GM19372 (cell line): Measurements from ENCODE around the gene WDR3.
A peak's percentile ranks its signal among the peaks of the same experiment; 100 is the strongest.
"Not testable (repeated sequence)": the region's sequence is repeated elsewhere in the genome, so short reads cannot be mapped to it uniquely, and the experiment has no call there.

Experiments used
- ATAC-seq: cut with Tn5 transposase; IDR thresholded peaks from one replicate; pipeline ENCODE4 v1.9.1; 2021; ENCODE audit warnings: mild to moderate bottlenecking, low read depth, moderate library complexity; ENCODE audit not compliant: unreplicated experiment

The WDR3 gene

GRCh38 chr1:117929343-117930172 lies at the start of gene WDR3, which contains the start of gene GDAP2:
Gene WDR3 (plus strand): TSS chr1:117929739. CDS start chr1:117933320, 3,581 bp downstream.
Gene GDAP2 (minus strand): TSS chr1:117929621. CDS start chr1:117920357, 9,264 bp downstream.
- ATAC-seq, result peak; percentile 93

GRCh38 chr1:117883616-117884015 lies 45.9 kb upstream of the WDR3 start:
- ATAC-seq, result no peak

GRCh38 chr1:117886101-117886795 lies 43.3 kb upstream of the WDR3 start:
- ATAC-seq, result no peak

- no peak for ATAC-seq
Observed at GRCh38 chr1:117890452-117890851, 39.1 kb upstream of the WDR3 start.

- ATAC-seq, result no peak
Observed at GRCh38 chr1:117892512-117892911, 37.0 kb upstream of the WDR3 start.

GRCh38 chr1:117894078-117894477 lies 35.5 kb upstream of the WDR3 start:
- no peak for ATAC-seq

- peak; percentile 82 for ATAC-seq
Observed at GRCh38 chr1:117895482-117896114, 33.9 kb upstream of the WDR3 start.

GRCh38 chr1:117897551-117897950 lies 32.0 kb upstream of the WDR3 start:
- ATAC-seq, result no peak

- ATAC-seq, result no peak
Observed at GRCh38 chr1:117899801-117900200, 29.7 kb upstream of the WDR3 start.

GRCh38 chr1:117902944-117903343 lies 26.6 kb upstream of the WDR3 start:
- no peak for ATAC-seq

GRCh38 chr1:117904485-117904884 lies 25.1 kb upstream of the WDR3 start:
- ATAC-seq, result no peak

- no peak for ATAC-seq
Observed at GRCh38 chr1:117905019-117905418, 24.5 kb upstream of the WDR3 start.

GRCh38 chr1:117911051-117911450 lies 18.5 kb upstream of the WDR3 start:
- ATAC-seq, result no peak

GRCh38 chr1:117919376-117919775 lies 10.2 kb upstream of the WDR3 start:
- ATAC-seq, result no peak

GRCh38 chr1:117921991-117922390 lies 7.5 kb upstream of the WDR3 start:
- no peak for ATAC-seq

- not testable (repeated sequence) for ATAC-seq
Observed at GRCh38 chr1:117922717-117923116, 6.8 kb upstream of the WDR3 start.

- ATAC-seq, result no peak
Observed at GRCh38 chr1:117925981-117926380, 3.6 kb upstream of the WDR3 start.

GRCh38 chr1:117928881-117929342 lies 627 bp upstream of the WDR3 start:
- peak; percentile 36 for ATAC-seq

- ATAC-seq, result no peak
Observed at GRCh38 chr1:117930173-117930447, 571 bp downstream of the WDR3 start.

- no peak for ATAC-seq
Observed at GRCh38 chr1:117930484-117930883, 945 bp downstream of the WDR3 start.

GRCh38 chr1:117932576-117932975 lies 3.0 kb downstream of the WDR3 start:
- no peak for ATAC-seq
